ENCODE measurements around the gene SNX4. TPM values are rescaled to one million over a fixed set of nuclear protein-coding genes. Genes with fewer than 3 reads are reported as not detected.
"Not testable (repeated sequence)": the region's sequence is repeated elsewhere in the genome, so short reads cannot be mapped to it uniquely, and the experiment has no call there.

The SNX4 gene
- polyA plus RNA-seq (2013, experiment 1 of 2): 39.0 TPM
- polyA plus RNA-seq (2013, experiment 2 of 2): 44.4 TPM

DNA sequence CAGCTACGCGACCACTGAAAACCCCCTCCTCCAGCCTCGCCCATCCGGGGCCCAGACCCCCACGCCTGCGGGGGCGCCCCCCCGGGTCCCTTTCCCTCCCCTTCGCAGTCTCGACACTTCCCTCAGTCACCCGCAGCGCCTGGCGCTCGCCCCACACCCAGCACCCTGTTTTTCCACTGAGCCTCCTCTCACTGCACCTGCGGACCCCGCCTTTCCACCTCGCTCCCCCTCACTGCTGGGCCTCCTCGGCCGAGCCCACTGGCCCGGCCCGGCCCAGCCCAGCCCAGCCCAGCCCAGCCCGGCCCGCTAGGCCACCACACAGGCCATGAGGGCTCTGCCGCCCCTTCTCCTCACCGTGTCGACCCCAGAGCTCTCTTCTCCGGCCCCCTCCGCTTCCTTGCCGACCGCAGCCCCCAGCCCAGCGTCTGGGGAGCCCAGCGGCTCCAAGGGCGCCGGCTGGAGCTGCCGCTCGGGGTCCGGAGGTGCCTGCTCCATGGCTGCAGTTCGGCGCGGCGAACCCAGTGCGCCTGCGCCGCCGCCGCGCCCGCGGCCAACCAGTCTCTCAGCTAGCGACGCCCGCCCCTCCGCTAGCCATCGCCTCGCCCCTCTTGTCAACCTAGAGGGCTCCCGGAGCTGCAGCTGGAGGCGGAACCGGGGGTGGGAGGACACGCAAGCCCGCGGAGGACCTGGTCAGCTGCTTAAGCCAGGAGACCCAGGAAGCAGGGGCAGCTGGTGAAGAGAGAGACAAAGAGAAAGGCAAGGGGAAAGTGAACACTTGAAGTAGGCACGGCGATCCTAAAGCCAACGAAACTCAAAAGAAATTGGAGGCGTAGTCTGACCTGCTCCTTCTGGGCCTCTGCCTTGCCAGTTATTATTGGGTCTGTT lies at the start of gene SNX4:
SNX4 (minus strand) TSS at position 525 of the 885 bp plus-strand sequence; CDS start at position 495, 30 bp downstream.
- H3K4me1 ChIP-seq (ENCODE audit: control insufficient read depth, insufficient read depth, low read length, poor library complexity, severe bottlenecking): no peaks in the 10 kb centered on the region
- 2 to 3% methylated on average over 48 to 50 of the region's 65 CpGs for WGBS, 2 experiments (ENCODE audit: insufficient coverage in 2 of 2)
- peak within 1 kb of the TSS; percentile 87 for H3K27ac ChIP-seq (ENCODE audit: low read depth, low read length, severe bottlenecking)
- peak within 1 kb of the TSS; percentile 96 for H3K4me3 ChIP-seq (ENCODE audit: extremely low read depth, insufficient read depth, low read length, poor library complexity, severe bottlenecking)
- peaks cover 34% of the 10 kb centered on the region for H3K36me3 ChIP-seq (ENCODE audit: control insufficient read depth, insufficient read depth, low read length)
- H3K9me3 ChIP-seq (ENCODE audit: control insufficient read depth, low read length): no peaks in the 10 kb centered on the region

DNA sequence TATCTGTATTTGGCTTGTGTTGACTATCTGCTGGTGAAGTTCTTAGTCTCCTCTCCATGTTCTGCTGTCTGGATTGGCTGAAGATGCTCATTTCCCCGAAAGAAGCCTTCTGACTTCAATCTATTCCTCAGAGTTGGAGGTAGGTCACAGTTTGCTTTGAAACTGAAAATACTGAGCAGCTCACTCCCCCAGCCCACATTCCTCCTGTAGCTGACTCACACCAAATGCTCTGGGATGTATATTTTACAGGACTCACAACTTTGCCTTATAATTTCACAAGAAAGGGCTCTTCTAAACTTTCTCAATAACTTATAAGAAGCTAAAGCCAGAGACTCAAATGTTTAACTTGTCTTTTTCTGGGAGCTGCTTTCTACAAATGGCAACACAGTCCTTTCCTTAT lies 36.3 kb upstream of the SNX4 start:
- WGBS, 2 experiments (ENCODE audit: insufficient coverage in 2 of 2): 100% methylated on average over 1 of the region's 1 CpG
- Histone ChIP-seq H3K4me3 (ENCODE audit: extremely low read depth, insufficient read depth, low read length, poor library complexity, severe bottlenecking) (no peak overlapping the region), H3K27ac (ENCODE audit: low read depth, low read length, severe bottlenecking) (peak overlapping the region; percentile 3), H3K36me3 (ENCODE audit: control insufficient read depth, insufficient read depth, low read length) (peaks cover 17% of the 10 kb centered on the region), H3K9me3 (ENCODE audit: control insufficient read depth, low read length) (no peaks in the 10 kb centered on the region), H3K4me1 (ENCODE audit: control insufficient read depth, insufficient read depth, low read length, poor library complexity, severe bottlenecking) (no peaks in the 10 kb centered on the region)

DNA sequence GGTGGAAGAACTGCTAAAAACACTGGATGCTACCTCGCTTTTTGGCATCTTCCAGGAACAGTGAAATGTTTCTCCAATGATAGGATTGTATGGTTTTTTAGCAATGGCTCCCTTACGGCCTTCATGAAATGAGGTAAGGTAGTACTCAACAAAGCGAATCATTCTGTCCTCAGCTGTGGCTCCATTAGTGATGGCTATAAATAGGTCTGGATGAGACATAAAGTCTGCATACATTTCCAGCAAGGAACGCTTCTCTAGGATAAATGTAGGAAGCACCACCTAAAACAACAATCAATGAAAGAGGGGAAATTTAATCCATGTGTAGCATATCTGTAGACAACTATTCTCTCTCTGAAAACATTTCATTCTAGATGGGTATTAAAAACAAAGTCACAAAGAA lies 32.4 kb upstream of the SNX4 start:
- Histone ChIP-seq H3K9me3 (ENCODE audit: control insufficient read depth, low read length) (no peaks in the 10 kb centered on the region), H3K36me3 (ENCODE audit: control insufficient read depth, insufficient read depth, low read length) (peaks cover 32% of the 10 kb centered on the region)
- WGBS, 2 experiments (ENCODE audit: insufficient coverage in 2 of 2): 85 to 94% methylated on average over 3 of the region's 4 CpGs

DNA sequence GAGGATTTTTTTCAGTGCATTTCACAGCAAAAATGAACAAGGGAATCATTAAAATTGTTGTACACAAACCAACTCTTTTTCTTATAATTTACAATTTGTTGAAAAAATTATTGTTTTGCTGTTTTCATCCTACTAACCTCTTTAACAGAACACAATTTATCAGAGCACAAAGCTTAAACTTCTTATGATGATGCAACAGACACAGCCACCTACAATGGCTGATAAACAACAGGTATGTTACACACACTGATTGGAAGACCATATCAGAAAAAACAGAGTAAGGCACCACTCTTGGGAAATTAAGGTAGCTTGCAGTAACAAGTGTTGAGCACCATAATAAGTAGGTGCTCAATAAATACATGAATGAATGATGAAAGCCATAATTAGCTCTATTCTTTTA lies 8.9 kb upstream of the SNX4 start:
- H3K4me1 ChIP-seq (ENCODE audit: control insufficient read depth, insufficient read depth, low read length, poor library complexity, severe bottlenecking): no peaks in the 10 kb centered on the region
- H3K27ac ChIP-seq (ENCODE audit: low read depth, low read length, severe bottlenecking): no peak overlapping the region
- no peaks in the 10 kb centered on the region for H3K9me3 ChIP-seq (ENCODE audit: control insufficient read depth, low read length)
- H3K36me3 ChIP-seq (ENCODE audit: control insufficient read depth, insufficient read depth, low read length): peaks cover 21% of the 10 kb centered on the region
- H3K4me3 ChIP-seq (ENCODE audit: extremely low read depth, insufficient read depth, low read length, poor library complexity, severe bottlenecking): no peak overlapping the region

More for the DNA sequence above, 32.4 kb upstream of the SNX4 start:
- Histone ChIP-seq H3K4me1 (ENCODE audit: control insufficient read depth, insufficient read depth, low read length, poor library complexity, severe bottlenecking) (no peaks in the 10 kb centered on the region), H3K27ac (ENCODE audit: low read depth, low read length, severe bottlenecking) (no peak overlapping the region), H3K4me3 (ENCODE audit: extremely low read depth, insufficient read depth, low read length, poor library complexity, severe bottlenecking) (no peak overlapping the region)

DNA sequence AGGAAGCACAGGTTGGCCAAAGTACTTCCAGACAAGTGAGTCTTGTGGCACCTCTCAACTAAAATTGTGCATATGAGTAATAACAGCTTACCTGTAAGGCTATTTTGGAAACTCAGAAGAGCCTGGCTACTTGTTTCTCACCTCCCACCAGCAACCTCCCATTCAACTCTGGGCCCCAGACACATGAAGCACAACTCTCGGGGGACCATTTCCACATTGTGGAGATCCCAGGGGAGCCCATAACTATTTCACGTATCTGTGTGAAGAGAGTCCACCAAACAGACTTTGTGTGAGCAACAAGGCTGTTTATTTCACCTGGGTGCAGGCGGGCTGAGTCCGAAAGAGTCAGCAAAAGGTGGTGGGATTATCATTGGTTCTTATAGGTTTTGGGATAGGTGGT lies 5.2 kb upstream of the SNX4 start:
- WGBS, 2 experiments (ENCODE audit: insufficient coverage in 2 of 2): 88 to 100% methylated on average over 4 of the region's 4 CpGs
- H3K4me1 ChIP-seq (ENCODE audit: control insufficient read depth, insufficient read depth, low read length, poor library complexity, severe bottlenecking): no peaks in the 10 kb centered on the region

DNA sequence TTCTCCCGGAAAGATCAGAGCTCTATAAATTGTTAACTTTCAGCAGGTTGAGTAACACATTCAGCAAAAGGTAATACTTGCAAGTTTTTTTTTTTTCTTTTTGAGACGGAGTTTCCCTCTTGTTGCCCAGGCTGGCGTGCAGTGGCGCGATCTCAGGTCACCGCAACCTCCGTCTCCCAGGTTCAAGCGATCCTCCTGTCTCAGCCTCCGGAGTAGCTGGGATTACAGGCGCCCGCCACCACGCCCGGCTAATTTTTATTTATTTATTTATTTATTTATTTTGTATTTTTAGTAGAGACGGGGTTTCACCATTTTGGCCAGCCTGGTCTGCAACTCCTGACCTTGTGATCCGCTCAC lies 539 bp upstream of the SNX4 start:
- H3K36me3 ChIP-seq (ENCODE audit: control insufficient read depth, insufficient read depth, low read length): peaks cover 28% of the 10 kb centered on the region
- peak overlapping the region; percentile 87 for H3K27ac ChIP-seq (ENCODE audit: low read depth, low read length, severe bottlenecking)
- H3K9me3 ChIP-seq (ENCODE audit: control insufficient read depth, low read length); H3K4me1 ChIP-seq (ENCODE audit: control insufficient read depth, insufficient read depth, low read length, poor library complexity, severe bottlenecking): not testable (repeated sequence)
- WGBS, 2 experiments (ENCODE audit: insufficient coverage in 2 of 2): 97 to 98% methylated on average over 6 to 7 of the region's 15 CpGs
- peak overlapping the region; percentile 96 for H3K4me3 ChIP-seq (ENCODE audit: extremely low read depth, insufficient read depth, low read length, poor library complexity, severe bottlenecking)

More for the DNA sequence above, 5.2 kb upstream of the SNX4 start:
- Histone ChIP-seq H3K4me3 (ENCODE audit: extremely low read depth, insufficient read depth, low read length, poor library complexity, severe bottlenecking) (no peak overlapping the region), H3K27ac (ENCODE audit: low read depth, low read length, severe bottlenecking) (no peak overlapping the region), H3K36me3 (ENCODE audit: control insufficient read depth, insufficient read depth, low read length) (peaks cover 15% of the 10 kb centered on the region), H3K9me3 (ENCODE audit: control insufficient read depth, low read length) (no peaks in the 10 kb centered on the region)

DNA sequence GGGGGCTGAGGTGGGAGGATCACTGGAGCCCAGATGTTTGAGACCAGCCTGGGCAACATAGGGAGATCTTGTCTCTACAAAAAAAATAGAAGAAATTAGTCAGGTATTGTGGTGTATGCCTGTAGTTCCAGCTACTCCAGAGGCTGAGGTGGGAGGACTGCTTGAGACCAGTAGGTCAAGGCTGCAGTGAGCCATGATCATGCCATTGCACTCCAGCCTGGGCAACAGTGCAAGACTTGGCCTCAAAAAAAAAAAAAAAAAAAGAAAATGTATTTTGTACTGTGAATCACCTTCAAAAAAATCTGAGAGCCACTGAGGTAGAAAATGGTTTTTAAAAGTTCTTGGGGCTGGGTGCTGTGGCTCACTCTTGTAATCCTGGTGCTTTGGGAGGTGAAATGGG lies 4.6 kb downstream of the SNX4 start:
- H3K9me3 ChIP-seq (ENCODE audit: control insufficient read depth, low read length): no peaks in the 10 kb centered on the region
- H3K27ac ChIP-seq (ENCODE audit: low read depth, low read length, severe bottlenecking): no peak overlapping the region
- no peaks in the 10 kb centered on the region for H3K4me1 ChIP-seq (ENCODE audit: control insufficient read depth, insufficient read depth, low read length, poor library complexity, severe bottlenecking)
- peaks cover 63% of the 10 kb centered on the region for H3K36me3 ChIP-seq (ENCODE audit: control insufficient read depth, insufficient read depth, low read length)
- H3K4me3 ChIP-seq (ENCODE audit: extremely low read depth, insufficient read depth, low read length, poor library complexity, severe bottlenecking): no peak overlapping the region

DNA sequence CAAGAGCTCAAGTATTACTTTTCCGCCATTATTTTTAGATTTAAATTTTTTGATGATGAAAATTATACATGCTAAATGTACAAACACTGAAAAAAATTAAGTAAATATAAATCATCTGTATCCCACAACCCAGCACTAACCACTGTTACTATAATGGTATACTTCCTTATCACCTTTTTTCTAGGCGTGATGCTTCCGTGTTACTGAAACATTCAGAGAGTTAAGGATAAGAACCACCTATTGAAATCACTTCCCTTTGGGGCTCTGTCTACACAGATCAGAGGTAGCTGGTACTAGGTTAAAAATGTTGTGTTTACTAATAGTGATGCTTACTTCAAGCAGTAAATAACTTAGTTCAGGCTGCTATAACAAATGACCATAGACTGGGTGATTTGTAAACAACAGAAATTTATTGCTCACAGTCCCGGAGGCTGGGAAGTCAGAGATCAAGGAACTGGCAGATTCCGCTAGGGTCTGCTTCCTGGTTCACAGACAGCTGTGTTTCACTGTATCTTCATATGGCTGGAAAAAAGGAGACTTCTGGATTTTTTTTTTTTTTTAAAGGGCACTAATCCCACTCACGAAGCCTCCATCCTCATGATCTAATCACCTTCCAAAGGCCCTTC lies 6.4 kb downstream of the SNX4 start:
- no peaks in the 10 kb centered on the region for H3K4me1 ChIP-seq (ENCODE audit: control insufficient read depth, insufficient read depth, low read length, poor library complexity, severe bottlenecking)
- H3K36me3 ChIP-seq (ENCODE audit: control insufficient read depth, insufficient read depth, low read length): peaks cover 80% of the 10 kb centered on the region
- no peak overlapping the region for H3K27ac ChIP-seq (ENCODE audit: low read depth, low read length, severe bottlenecking)
- H3K4me3 ChIP-seq (ENCODE audit: extremely low read depth, insufficient read depth, low read length, poor library complexity, severe bottlenecking): no peak overlapping the region
- no peaks in the 10 kb centered on the region for H3K9me3 ChIP-seq (ENCODE audit: control insufficient read depth, low read length)
- 88 to 100% methylated on average over 1 to 2 of the region's 6 CpGs for WGBS, 2 experiments (ENCODE audit: insufficient coverage in 2 of 2)

DNA sequence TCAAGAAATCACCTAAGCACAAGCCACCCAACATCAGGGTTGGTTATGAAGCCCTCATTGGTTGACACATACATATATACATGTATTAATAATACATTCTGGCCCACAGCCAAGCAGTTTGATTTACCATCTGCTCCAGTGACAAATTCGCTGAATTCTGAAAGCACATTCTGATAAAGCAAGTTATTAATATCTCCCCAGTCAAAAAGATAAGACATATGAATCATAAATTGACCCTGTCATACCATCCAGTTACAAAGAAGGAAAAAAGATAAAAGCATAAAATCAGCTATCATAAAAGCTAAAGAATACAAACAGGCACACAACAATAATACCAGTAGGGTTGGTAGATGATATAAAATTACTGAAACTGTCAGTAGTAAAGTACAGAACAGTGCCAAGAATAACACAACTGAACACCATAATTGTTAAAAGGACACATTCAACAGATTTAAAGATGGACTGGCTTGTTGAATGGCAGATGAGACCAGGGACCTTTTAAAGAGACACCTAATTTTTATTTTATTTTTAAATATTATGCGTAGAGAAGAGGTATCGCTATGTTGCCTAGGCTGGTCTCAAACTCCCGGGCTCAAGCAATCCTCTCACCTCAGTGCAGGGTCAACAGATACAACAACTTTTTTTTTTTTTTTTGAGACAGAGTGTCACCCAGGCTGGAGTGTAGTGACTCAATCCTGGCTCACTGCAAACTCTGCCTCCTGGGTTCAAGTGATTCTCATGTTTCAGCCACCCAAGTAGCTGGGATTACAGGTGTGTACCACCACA lies 7.7 kb downstream of the SNX4 start:
- Histone ChIP-seq H3K9me3 (ENCODE audit: control insufficient read depth, low read length) (no peaks in the 10 kb centered on the region), H3K27ac (ENCODE audit: low read depth, low read length, severe bottlenecking) (no peak overlapping the region), H3K36me3 (ENCODE audit: control insufficient read depth, insufficient read depth, low read length) (peaks cover 82% of the 10 kb centered on the region), H3K4me1 (ENCODE audit: control insufficient read depth, insufficient read depth, low read length, poor library complexity, severe bottlenecking) (no peaks in the 10 kb centered on the region), H3K4me3 (ENCODE audit: extremely low read depth, insufficient read depth, low read length, poor library complexity, severe bottlenecking) (no peak overlapping the region)
- 80 to 86% methylated on average over 1 of the region's 4 CpGs for WGBS, 2 experiments (ENCODE audit: insufficient coverage in 2 of 2)

DNA sequence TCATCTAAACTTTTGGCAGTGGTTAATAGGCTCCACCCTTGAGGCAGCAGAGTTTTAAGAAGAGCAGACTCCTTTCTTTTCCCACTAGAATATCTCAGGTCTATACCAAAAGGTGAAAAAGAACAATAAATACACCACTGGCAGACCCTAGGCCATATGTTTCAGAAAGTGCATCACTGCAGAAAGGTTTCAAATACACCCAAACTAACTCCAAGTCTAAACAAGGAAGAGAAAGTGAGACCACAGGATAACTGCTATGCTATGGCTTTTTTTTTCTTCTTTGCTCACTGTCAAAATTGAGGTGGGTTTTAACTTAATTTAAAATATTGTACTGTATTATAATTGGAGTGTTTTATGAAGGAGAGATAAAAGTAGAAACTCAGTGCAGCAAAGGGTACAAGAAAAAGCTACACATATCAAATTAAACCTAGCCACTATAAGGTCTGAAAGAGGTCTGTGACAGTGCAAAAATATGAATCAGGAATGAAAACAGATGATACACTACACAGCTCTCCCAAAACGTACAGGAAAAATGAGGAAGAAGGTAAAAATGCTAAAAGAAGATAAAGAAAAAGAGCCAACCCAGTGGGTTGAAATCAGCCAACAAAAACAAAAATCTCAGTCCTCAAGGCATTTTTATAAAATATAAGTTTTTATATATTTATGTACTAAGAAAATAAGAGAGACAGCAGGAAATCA lies 8.4 kb downstream of the SNX4 start:
- H3K27ac ChIP-seq (ENCODE audit: low read depth, low read length, severe bottlenecking): no peak overlapping the region
- no peak overlapping the region for H3K4me3 ChIP-seq (ENCODE audit: extremely low read depth, insufficient read depth, low read length, poor library complexity, severe bottlenecking)
- H3K36me3 ChIP-seq (ENCODE audit: control insufficient read depth, insufficient read depth, low read length): peaks cover 83% of the 10 kb centered on the region
- no peaks in the 10 kb centered on the region for H3K9me3 ChIP-seq (ENCODE audit: control insufficient read depth, low read length)
- H3K4me1 ChIP-seq (ENCODE audit: control insufficient read depth, insufficient read depth, low read length, poor library complexity, severe bottlenecking): no peaks in the 10 kb centered on the region
- no CpG with 5 or more reads among the region's 1 CpG for WGBS, 2 experiments (ENCODE audit: insufficient coverage in 2 of 2)

All from mesodermal cell (in vitro differentiated cells).